Endothelial cell of umbilical vein (primary cell): ENCODE measurements around the gene RPL18.

Source experiments
- MYC ChIP-seq: IDR thresholded peaks from one replicate; pipeline ENCODE4 v1.6.1; 2011; ENCODE audit warnings: mild to moderate bottlenecking, low read depth, low read length
- POLR2A ChIP-seq: IDR thresholded peaks from 2 replicates; pipeline ENCODE4 v1.6.1; 2012; ENCODE audit warnings: low read depth, mild to moderate bottlenecking, control low read depth, low read length
- TF ChIP-seq, protein P1 (sequence below), 2 donors: IDR thresholded peaks; 1 replicate in 1 of 2; 2 replicates in 1 of 2; pipeline ENCODE4 v1.5.1; 2011; ENCODE audit warnings: low read length in 2 of 2, mild to moderate bottlenecking in 2 of 2, moderate library complexity in 2 of 2, control low read depth in 1 of 2, inconsistent platforms in 1 of 2, low read depth in 1 of 2; ENCODE audit not compliant: insufficient read depth in 1 of 2; ENCODE audit errors: extremely low read depth in 1 of 2

- TF ChIP-seq POLR2A (no peak), MYC (no peak)
- TF ChIP-seq, protein P1, sequence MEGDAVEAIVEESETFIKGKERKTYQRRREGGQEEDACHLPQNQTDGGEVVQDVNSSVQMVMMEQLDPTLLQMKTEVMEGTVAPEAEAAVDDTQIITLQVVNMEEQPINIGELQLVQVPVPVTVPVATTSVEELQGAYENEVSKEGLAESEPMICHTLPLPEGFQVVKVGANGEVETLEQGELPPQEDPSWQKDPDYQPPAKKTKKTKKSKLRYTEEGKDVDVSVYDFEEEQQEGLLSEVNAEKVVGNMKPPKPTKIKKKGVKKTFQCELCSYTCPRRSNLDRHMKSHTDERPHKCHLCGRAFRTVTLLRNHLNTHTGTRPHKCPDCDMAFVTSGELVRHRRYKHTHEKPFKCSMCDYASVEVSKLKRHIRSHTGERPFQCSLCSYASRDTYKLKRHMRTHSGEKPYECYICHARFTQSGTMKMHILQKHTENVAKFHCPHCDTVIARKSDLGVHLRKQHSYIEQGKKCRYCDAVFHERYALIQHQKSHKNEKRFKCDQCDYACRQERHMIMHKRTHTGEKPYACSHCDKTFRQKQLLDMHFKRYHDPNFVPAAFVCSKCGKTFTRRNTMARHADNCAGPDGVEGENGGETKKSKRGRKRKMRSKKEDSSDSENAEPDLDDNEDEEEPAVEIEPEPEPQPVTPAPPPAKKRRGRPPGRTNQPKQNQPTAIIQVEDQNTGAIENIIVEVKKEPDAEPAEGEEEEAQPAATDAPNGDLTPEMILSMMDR (IDR thresholded peaks at IDR 0.05; ENCODE audit: extremely low read depth in 1 of 2, insufficient read depth in 1 of 2, low read depth in 1 of 2, low read length in 2 of 2) = no peak
Measured at GRCh38 chr19:48568345-48568886, 50.6 kb downstream of the RPL18 start.
